ENCODE measurements around the gene ARHGAP32.

GRCh38 chr11:129145276-129145675, 46.8 kb downstream of the ARHGAP32 start:
- TF ChIP-seq EP300 (IDR thresholded peaks at IDR 0.05) (no peak), CTCF (IDR thresholded peaks at IDR 0.05) (no peak), POLR2A (IDR thresholded peaks at IDR 0.05) (no peak)
